Mesenteric fat pad (tissue), 1 donor: ENCODE measurements around the gene PGS1. TPM values are rescaled to one million over a fixed set of nuclear protein-coding genes. Genes with fewer than 3 reads are reported as not detected.

Experiments used
- DNase-seq: peaks from one replicate; pipeline ENCODE4 v3.0.0-alpha.2; 2020; ENCODE audit warnings: low spot score
- total RNA-seq: library from RNA; stranded (reverse); fragmentation: NEBNext Ultra II Directional; extraction: Animal tissue kit (Norgen Biotek cat#: 25700); gene quantifications from one replicate; pipeline ENCODE4 v1.2.1, GENCODE V29; 2021
- donor health status: DM: yes; HTN: yes; CAD: no.

Gene PGS1
- total RNA-seq, 1 donor from 2014 or later = 64.0 TPM

- DNase-seq = no peak
These were observed 47.9 kb downstream of the PGS1 start for GRCh38 chr17:78426293-78426879.

GRCh38 chr17:78427140-78427539, 48.7 kb downstream of the PGS1 start:
- DNase-seq = no peak

- no peak for DNase-seq
These were observed 49.7 kb downstream of the PGS1 start for GRCh38 chr17:78428025-78428575.

GRCh38 chr17:78428836-78429617, 50.6 kb downstream of the PGS1 start:
- no peak for DNase-seq

GRCh38 chr17:78429618-78429995, 51.2 kb downstream of the PGS1 start:
- no peak for DNase-seq

- no peak for DNase-seq
These were observed 52.6 kb downstream of the PGS1 start for GRCh38 chr17:78430892-78431691.

- DNase-seq = no peak
These were observed 53.2 kb downstream of the PGS1 start for GRCh38 chr17:78431692-78431958.

GRCh38 chr17:78432226-78433012, 54.0 kb downstream of the PGS1 start:
- DNase-seq = no peak

GRCh38 chr17:78433013-78433727, 54.7 kb downstream of the PGS1 start:
- DNase-seq = no peak

GRCh38 chr17:78433780-78434335, 55.4 kb downstream of the PGS1 start:
- DNase-seq = no peak

GRCh38 chr17:78434455-78435329, 56.2 kb downstream of the PGS1 start:
- no peak for DNase-seq

GRCh38 chr17:78435330-78436005, 57.0 kb downstream of the PGS1 start:
- DNase-seq = no peak

- DNase-seq = no peak
These were observed 59.2 kb downstream of the PGS1 start for GRCh38 chr17:78437508-78438169.

GRCh38 chr17:78438271-78438691, 59.8 kb downstream of the PGS1 start:
- no peak for DNase-seq

- no peak for DNase-seq
These were observed 60.4 kb downstream of the PGS1 start for GRCh38 chr17:78438694-78439325.

- no peak for DNase-seq
These were observed 63.0 kb downstream of the PGS1 start for GRCh38 chr17:78441271-78441971.

- no peak for DNase-seq
These were observed 64.3 kb downstream of the PGS1 start for GRCh38 chr17:78442648-78443218.
